Renal pelvis (tissue), 4 donors: ENCODE results near the gene SAG. TPM values are rescaled to one million over a fixed set of nuclear protein-coding genes. Genes with fewer than 3 reads are reported as not detected.

Experiments
- DNase-seq: peaks from one replicate; pipeline ENCODE4 v3.0.0-alpha.2; 2013
- polyA plus RNA-seq, 3 donors: library from polyadenylated mRNA; unstranded; fragments of 120-200 nt; gene quantifications; one replicate each; pipeline ENCODE4 v1.2.1, GENCODE V29; 2013; ENCODE audit not compliant: insufficient read length in 3 of 3

Gene SAG
- polyA plus RNA-seq, 3 donors = 0.07 to 0.18 (median 0.12) TPM

- no peak for DNase-seq
These were observed 71.8 kb downstream of the SAG start for GRCh38 chr2:233379441-233379840.

- DNase-seq = no peak
These were observed 72.7 kb downstream of the SAG start for GRCh38 chr2:233380132-233380895.

- no peak for DNase-seq
These were observed 73.5 kb downstream of the SAG start for GRCh38 chr2:233380995-233381637.

GRCh38 chr2:233381638-233381995 is 74.0 kb downstream of the SAG start:
- no peak for DNase-seq

GRCh38 chr2:233384015-233384414 is 76.4 kb downstream of the SAG start:
- DNase-seq = no peak

GRCh38 chr2:233384811-233385488 is 77.3 kb downstream of the SAG start:
- no peak for DNase-seq

GRCh38 chr2:233385489-233386044 is 78.0 kb downstream of the SAG start:
- DNase-seq = no peak

- no peak for DNase-seq
These were observed 78.9 kb downstream of the SAG start for GRCh38 chr2:233386382-233387041.

GRCh38 chr2:233387225-233387624 is 79.6 kb downstream of the SAG start:
- DNase-seq = no peak

- peak; percentile 88 for DNase-seq
These were observed 80.3 kb downstream of the SAG start for GRCh38 chr2:233387667-233388528.

GRCh38 chr2:233389601-233390125 is 82.0 kb downstream of the SAG start:
- no peak for DNase-seq

- DNase-seq = no peak
These were observed 88.1 kb downstream of the SAG start for GRCh38 chr2:233395687-233396086.

Other genes starting within 250 kb of the SAG start
- 1 to 10 TPM; 6.6 to 7.2 (median 6.7) TPM for gene INPP5D, start 247.5 kb upstream of the SAG start, polyA plus RNA-seq
- 10 to 100 TPM; 20.6 to 25.1 (median 23.8) TPM for gene ATG16L1, start 56.1 kb upstream of the SAG start, polyA plus RNA-seq
- 10 to 100 TPM; 23.5 to 37.6 (median 33.5) TPM for gene DGKD, start 46.7 kb downstream of the SAG start, polyA plus RNA-seq